Measurements from ENCODE around the gene ZFP69B.

GRCh38 chr1:40422630-40423263 lies 27.5 kb upstream of the ZFP69B start:
- TF ChIP-seq EZH2 (IDR thresholded peaks at IDR 0.05; ENCODE audit: low read length): no peak
- TF ChIP-seq CTCF (optimal IDR thresholded peaks at IDR 0.05 in 1 of 3, IDR thresholded peaks at IDR 0.05 in 1 of 3, conservative IDR thresholded peaks at IDR 0.05 in 1 of 3; ENCODE audit: extremely low read depth in 1 of 3, insufficient read depth in 2 of 3, low read length in 3 of 3): no peak

All from keratinocyte (primary cell).